ENCODE measurements around the gene MLLT3. TPM values are rescaled to one million over a fixed set of nuclear protein-coding genes. Genes with fewer than 3 reads are reported as not detected.

The MLLT3 gene
- total and polyA plus RNA-seq, 4 donors, result 3.6 to 16.5 (median 6.6) TPM

- ATAC-seq (ENCODE audit: low FRiP score) (peak; percentile 84), DNase-seq (peak; percentile 86 to 90)
- Histone ChIP-seq H3K27me3 (ENCODE audit: control insufficient read depth in 1 of 2, insufficient read depth in 2 of 2, low read length in 1 of 2) (no peaks in the 10 kb centered on the region), H3K36me3 (ENCODE audit: control insufficient read depth in 1 of 2, insufficient read depth in 2 of 2, low read length in 1 of 2) (no peaks in the 10 kb centered on the region), H3K4me1 (ENCODE audit: control insufficient read depth in 1 of 2, insufficient read depth in 2 of 2, low read length in 2 of 2) (peaks cover 0 to 3% of the 10 kb centered on the region in 2 donors), H3K27ac (ENCODE audit: low read depth in 1 of 2, low read length in 2 of 2) (peak overlapping the region in 1 of 2 donors; percentile 50), H3K4me3 (ENCODE audit: low read length in 2 of 2) (peak overlapping the region; percentile 69 to 82), H3K9me3 (ENCODE audit: control insufficient read depth, low read length) (no peaks in the 10 kb centered on the region)
- 0 to 1% methylated on average over 73 to 82 of the region's 82 CpGs for WGBS, 2 donors
- intact Hi-C loops (cut with DNase I), result loop anchor here (2.0 to 5.0 kb wide), 4 partner anchors 61 to 486 kb away; partner anchors contain the start of gene FOCAD (in 2 of the 2)
Measured at GRCh38 chr9:20621471-20622329, 599 bp downstream of the MLLT3 start.

DNA sequence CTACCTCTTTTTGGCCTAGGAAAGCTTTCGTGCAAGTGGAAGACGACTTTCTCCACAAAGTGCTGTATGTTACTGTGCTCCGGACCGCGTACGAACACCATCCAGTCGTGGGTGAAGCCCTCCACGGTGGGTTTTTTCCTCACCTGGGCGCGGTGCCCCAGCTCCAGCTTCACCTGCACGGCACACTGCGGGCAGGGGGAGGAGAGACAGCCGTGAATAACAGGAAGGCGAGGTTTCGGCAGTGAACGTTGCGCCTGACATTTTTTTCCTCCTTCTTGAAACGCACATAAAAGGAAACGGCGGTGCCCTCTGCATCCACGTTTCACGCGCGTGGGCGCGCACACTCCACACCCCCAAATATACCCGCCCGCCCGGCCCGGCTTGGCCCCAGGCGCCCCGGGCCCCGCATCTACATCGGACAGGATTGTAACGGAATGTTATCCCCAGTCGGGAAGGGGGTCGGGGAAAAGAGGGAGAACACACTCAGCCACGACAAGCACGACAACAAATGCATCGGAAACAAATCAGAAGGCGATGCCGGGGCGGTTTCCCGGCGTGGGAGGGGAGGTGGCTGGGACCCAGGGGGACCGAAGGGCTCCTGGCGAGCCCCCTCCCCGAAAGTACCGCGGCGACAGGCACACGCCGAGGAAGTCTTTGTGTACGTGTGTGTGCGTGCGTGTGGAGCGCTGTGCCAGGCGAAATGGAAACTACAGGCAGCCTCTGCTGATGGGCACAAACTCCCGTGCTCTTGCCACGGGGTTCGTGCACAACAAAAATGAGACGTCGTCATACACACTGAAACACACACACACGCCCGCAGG is 1.4 kb downstream of the MLLT3 start:
- no peaks in the 10 kb centered on the region for H3K27me3 ChIP-seq (ENCODE audit: control insufficient read depth in 1 of 2, insufficient read depth in 2 of 2, low read length in 1 of 2)
- 0% methylated on average over 57 to 65 of the region's 65 CpGs for WGBS, 2 donors
- ATAC-seq (ENCODE audit: low FRiP score) (no peak), DNase-seq (peak; percentile 59 to 82)
- H3K36me3 ChIP-seq (ENCODE audit: control insufficient read depth in 1 of 2, insufficient read depth in 2 of 2, low read length in 1 of 2), result no peaks in the 10 kb centered on the region
- no peaks in the 10 kb centered on the region for H3K9me3 ChIP-seq (ENCODE audit: control insufficient read depth, low read length)
- peak overlapping the region; percentile 69 to 82 for H3K4me3 ChIP-seq (ENCODE audit: low read length in 2 of 2)
- intact Hi-C loops (cut with DNase I), result loop anchor here (5.0 kb wide), 3 partner anchors 61 to 486 kb away; partner anchors contain the start of gene FOCAD (in 1 of the 2)
- peak overlapping the region in 1 of 2 donors; percentile 6 for H3K27ac ChIP-seq (ENCODE audit: low read depth in 1 of 2, low read length in 2 of 2)
- peaks cover 0 to 3% of the 10 kb centered on the region in 2 donors for H3K4me1 ChIP-seq (ENCODE audit: control insufficient read depth in 1 of 2, insufficient read depth in 2 of 2, low read length in 2 of 2)

DNA sequence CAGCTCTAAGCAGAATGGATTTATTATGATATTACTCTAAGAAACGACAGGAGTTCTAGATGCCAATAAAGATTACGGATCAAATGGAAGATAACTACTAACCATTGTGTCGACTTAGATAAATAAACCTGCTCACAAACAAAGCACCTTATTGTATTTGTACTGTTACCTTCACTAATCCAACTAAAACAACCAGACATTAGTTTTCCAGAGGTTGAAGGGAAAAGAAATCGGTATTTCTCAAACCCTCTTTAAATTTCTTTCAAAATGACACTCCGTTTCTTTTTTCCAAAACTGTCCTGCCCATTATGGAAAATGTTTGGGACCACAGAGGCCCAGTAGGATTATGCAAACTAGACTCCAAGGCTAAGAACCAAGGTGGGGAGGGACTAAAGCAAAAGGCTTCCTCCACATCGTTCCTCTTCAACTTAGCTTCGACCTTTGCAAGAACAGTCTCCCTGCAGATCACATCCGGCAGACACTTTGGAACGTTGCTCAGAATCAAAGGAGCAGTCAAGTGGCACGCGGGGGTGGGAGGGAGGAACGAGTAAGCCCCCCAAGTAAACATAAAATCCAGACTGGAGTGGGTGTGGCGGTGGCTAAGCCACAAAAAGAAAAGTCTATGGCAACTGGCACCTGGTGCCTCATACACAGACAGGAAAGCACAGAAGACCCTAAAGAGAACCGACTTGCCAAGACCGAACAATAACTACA is 2.7 kb downstream of the MLLT3 start:
- H3K27me3 ChIP-seq (ENCODE audit: control insufficient read depth in 1 of 2, insufficient read depth in 2 of 2, low read length in 1 of 2), result no peaks in the 10 kb centered on the region
- no peak overlapping the region for H3K27ac ChIP-seq (ENCODE audit: low read depth in 1 of 2, low read length in 2 of 2)
- intact Hi-C loops (cut with DNase I), result loop anchor here (5.0 to 10.0 kb wide), 4 partner anchors 63 to 705 kb away; partner anchors contain the start of gene FOCAD (in 1 of the 2)
- no peak for ATAC-seq (ENCODE audit: low FRiP score)
- no peaks in the 10 kb centered on the region for H3K9me3 ChIP-seq (ENCODE audit: control insufficient read depth, low read length)
- no peak overlapping the region for H3K4me3 ChIP-seq (ENCODE audit: low read length in 2 of 2)
- WGBS, 2 donors, result 77% methylated on average over 15 of the region's 15 CpGs
- no peaks in the 10 kb centered on the region for H3K36me3 ChIP-seq (ENCODE audit: control insufficient read depth in 1 of 2, insufficient read depth in 2 of 2, low read length in 1 of 2)
- peaks cover 0 to 3% of the 10 kb centered on the region in 2 donors for H3K4me1 ChIP-seq (ENCODE audit: control insufficient read depth in 1 of 2, insufficient read depth in 2 of 2, low read length in 2 of 2)
- peak in 1 of 2 donors; percentile 34 for DNase-seq

DNA sequence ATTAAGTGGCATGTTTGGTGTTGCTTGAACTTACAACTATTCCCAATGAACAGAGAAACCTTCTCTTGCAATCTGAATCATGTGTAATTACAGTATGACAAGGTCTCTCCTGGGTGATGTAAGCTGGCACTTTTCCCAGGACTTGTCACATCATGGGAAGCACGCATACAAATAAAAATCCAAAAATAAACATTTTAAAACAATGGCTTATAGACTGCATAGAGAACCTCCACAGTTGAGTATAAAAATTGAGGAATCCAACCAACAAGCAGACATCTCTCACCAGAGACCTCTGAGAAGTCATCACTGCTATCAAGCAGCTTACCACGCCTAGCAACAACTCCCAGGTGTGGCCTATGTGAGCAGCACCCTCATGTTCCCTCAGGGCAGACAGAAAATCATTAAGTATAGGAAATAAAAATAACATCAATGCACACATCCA is 3.9 kb downstream of the MLLT3 start:
- no peak for ATAC-seq (ENCODE audit: low FRiP score)
- intact Hi-C loops (cut with DNase I), result loop anchor here in 1 of 2 donors (10.0 kb wide), 1 partner anchor 706 kb away; no protein-coding TSS in a partner anchor
- WGBS, 2 donors, result 49 to 54% methylated on average over 2 of the region's 2 CpGs
- no peak overlapping the region for H3K27ac ChIP-seq (ENCODE audit: low read depth in 1 of 2, low read length in 2 of 2)
- peaks cover 0 to 3% of the 10 kb centered on the region in 2 donors for H3K4me1 ChIP-seq (ENCODE audit: control insufficient read depth in 1 of 2, insufficient read depth in 2 of 2, low read length in 2 of 2)
- no peak for DNase-seq
- H3K27me3 ChIP-seq (ENCODE audit: control insufficient read depth in 1 of 2, insufficient read depth in 2 of 2, low read length in 1 of 2), result no peaks in the 10 kb centered on the region
- H3K36me3 ChIP-seq (ENCODE audit: control insufficient read depth in 1 of 2, insufficient read depth in 2 of 2, low read length in 1 of 2), result no peaks in the 10 kb centered on the region
- H3K4me3 ChIP-seq (ENCODE audit: low read length in 2 of 2), result no peak overlapping the region
- no peaks in the 10 kb centered on the region for H3K9me3 ChIP-seq (ENCODE audit: control insufficient read depth, low read length)

GRCh38 chr9:20616808-20617207 is 5.5 kb downstream of the MLLT3 start:
- ATAC-seq (ENCODE audit: low FRiP score) (no peak), DNase-seq (no peak)
- Histone ChIP-seq H3K4me1 (ENCODE audit: control insufficient read depth in 1 of 2, insufficient read depth in 2 of 2, low read length in 2 of 2) (peaks cover 0 to 3% of the 10 kb centered on the region in 2 donors), H3K27me3 (ENCODE audit: control insufficient read depth in 1 of 2, insufficient read depth in 2 of 2, low read length in 1 of 2) (no peaks in the 10 kb centered on the region), H3K9me3 (ENCODE audit: control insufficient read depth, low read length) (no peaks in the 10 kb centered on the region), H3K27ac (ENCODE audit: low read depth in 1 of 2, low read length in 2 of 2) (no peak overlapping the region), H3K36me3 (ENCODE audit: control insufficient read depth in 1 of 2, insufficient read depth in 2 of 2, low read length in 1 of 2) (no peaks in the 10 kb centered on the region), H3K4me3 (ENCODE audit: low read length in 2 of 2) (no peak overlapping the region)
- WGBS, 2 donors, result 85 to 88% methylated on average over 2 of the region's 2 CpGs
- intact Hi-C loops (cut with DNase I), result loop anchor here in 1 of 2 donors (10.0 kb wide), 1 partner anchor 708 kb away; no protein-coding TSS in a partner anchor

DNA sequence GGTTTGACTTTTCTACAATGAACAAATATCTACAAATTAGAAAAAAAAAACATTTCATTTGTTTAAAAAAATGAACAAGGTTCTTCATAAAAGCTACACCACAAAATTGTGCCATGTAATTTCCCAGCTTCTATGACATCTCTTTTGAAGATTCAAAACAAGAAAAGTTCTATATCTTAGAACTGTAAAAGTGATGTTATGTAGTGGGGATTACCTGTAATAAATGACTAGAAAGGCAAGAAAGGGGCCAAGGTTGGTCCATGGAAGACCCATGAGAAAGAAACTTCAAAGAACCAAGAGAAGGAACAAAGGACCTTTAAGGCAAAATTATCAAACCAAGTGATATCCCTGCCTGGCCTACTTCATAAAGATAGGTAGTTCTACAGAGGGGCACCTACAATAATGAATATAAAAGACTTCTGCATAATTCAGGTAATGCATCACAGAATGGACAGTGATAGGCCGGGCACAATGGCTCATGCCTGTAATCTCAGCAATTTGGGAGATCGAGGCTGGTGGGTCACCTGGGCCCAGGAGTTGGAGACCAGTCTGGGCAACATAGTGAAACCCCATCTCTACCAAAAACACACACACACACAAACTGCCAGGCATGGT is 7.6 kb downstream of the MLLT3 start:
- H3K36me3 ChIP-seq (ENCODE audit: control insufficient read depth in 1 of 2, insufficient read depth in 2 of 2, low read length in 1 of 2), result no peaks in the 10 kb centered on the region
- H3K4me3 ChIP-seq (ENCODE audit: low read length in 2 of 2), result no peak overlapping the region
- ATAC-seq (ENCODE audit: low FRiP score) (no peak), DNase-seq (no peak)
- WGBS, 2 donors, result 97 to 98% methylated on average over 2 of the region's 2 CpGs
- H3K27ac ChIP-seq (ENCODE audit: low read depth in 1 of 2, low read length in 2 of 2), result no peak overlapping the region
- no peaks in the 10 kb centered on the region for H3K9me3 ChIP-seq (ENCODE audit: control insufficient read depth, low read length)
- no peaks in the 10 kb centered on the region for H3K4me1 ChIP-seq (ENCODE audit: control insufficient read depth in 1 of 2, insufficient read depth in 2 of 2, low read length in 2 of 2)
- H3K27me3 ChIP-seq (ENCODE audit: control insufficient read depth in 1 of 2, insufficient read depth in 2 of 2, low read length in 1 of 2), result no peaks in the 10 kb centered on the region
- intact Hi-C loops (cut with DNase I), result loop anchor here in 1 of 2 donors (10.0 kb wide), 1 partner anchor 710 kb away; no protein-coding TSS in a partner anchor

DNA sequence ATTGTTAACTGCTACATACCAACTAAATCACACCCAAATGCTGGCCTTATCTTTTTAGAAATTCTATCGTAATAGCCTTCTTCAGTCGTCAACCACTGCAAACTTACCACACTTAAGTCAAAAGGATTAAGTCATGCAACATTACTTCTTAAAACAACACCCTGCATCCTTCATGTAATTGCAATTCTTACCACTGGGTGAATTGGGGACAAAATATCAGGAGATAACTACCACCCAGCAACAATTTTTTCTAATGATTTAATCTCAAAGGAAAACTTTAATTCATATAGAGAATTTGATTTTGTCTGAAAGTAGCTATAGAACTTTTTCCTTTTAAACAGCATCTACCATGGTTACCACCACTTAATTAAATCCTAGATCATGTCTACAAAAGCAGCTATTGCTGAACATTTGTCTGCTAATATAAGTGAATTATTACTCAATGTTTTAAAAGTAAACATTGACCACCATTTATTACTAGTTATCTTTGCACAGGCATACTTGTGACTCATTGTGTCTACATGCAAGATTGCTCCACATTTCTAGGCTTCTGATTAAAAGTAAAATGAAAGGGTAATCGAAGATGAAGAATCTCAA is 10.5 kb downstream of the MLLT3 start:
- H3K4me1 ChIP-seq (ENCODE audit: control insufficient read depth in 1 of 2, insufficient read depth in 2 of 2, low read length in 2 of 2), result no peaks in the 10 kb centered on the region
- H3K27me3 ChIP-seq (ENCODE audit: control insufficient read depth in 1 of 2, insufficient read depth in 2 of 2, low read length in 1 of 2), result no peaks in the 10 kb centered on the region
- whole genome bisulfite sequencing, 2 donors, result 48 to 49% methylated on average over 3 of the region's 3 CpGs
- intact Hi-C loops (cut with DNase I), result loop anchor here in 1 of 2 donors (10.0 kb wide), 1 partner anchor 713 kb away; no protein-coding TSS in a partner anchor
- H3K4me3 ChIP-seq (ENCODE audit: low read length in 2 of 2), result no peak overlapping the region
- no peaks in the 10 kb centered on the region for H3K36me3 ChIP-seq (ENCODE audit: control insufficient read depth in 1 of 2, insufficient read depth in 2 of 2, low read length in 1 of 2)
- DNase-seq, result no peak
- ATAC-seq (ENCODE audit: low FRiP score), result no peak
- H3K27ac ChIP-seq (ENCODE audit: low read depth in 1 of 2, low read length in 2 of 2), result no peak overlapping the region
- H3K9me3 ChIP-seq (ENCODE audit: control insufficient read depth, low read length), result no peaks in the 10 kb centered on the region
